GM18517 (cell line): Measurements from ENCODE around the gene RPF1.
A peak's percentile ranks its signal among the peaks of the same experiment; 100 is the strongest.
"Not testable (repeated sequence)": the region's sequence is repeated elsewhere in the genome, so short reads cannot be mapped to it uniquely, and the experiment has no call there.

Experiments
- ATAC-seq: cut with Tn5 transposase; IDR thresholded peaks from one replicate; pipeline ENCODE4 v1.9.1; 2021; ENCODE audit warnings: mild to moderate bottlenecking, moderate library complexity; ENCODE audit not compliant: unreplicated experiment

The RPF1 gene, protein sequence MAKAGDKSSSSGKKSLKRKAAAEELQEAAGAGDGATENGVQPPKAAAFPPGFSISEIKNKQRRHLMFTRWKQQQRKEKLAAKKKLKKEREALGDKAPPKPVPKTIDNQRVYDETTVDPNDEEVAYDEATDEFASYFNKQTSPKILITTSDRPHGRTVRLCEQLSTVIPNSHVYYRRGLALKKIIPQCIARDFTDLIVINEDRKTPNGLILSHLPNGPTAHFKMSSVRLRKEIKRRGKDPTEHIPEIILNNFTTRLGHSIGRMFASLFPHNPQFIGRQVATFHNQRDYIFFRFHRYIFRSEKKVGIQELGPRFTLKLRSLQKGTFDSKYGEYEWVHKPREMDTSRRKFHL

DNA sequence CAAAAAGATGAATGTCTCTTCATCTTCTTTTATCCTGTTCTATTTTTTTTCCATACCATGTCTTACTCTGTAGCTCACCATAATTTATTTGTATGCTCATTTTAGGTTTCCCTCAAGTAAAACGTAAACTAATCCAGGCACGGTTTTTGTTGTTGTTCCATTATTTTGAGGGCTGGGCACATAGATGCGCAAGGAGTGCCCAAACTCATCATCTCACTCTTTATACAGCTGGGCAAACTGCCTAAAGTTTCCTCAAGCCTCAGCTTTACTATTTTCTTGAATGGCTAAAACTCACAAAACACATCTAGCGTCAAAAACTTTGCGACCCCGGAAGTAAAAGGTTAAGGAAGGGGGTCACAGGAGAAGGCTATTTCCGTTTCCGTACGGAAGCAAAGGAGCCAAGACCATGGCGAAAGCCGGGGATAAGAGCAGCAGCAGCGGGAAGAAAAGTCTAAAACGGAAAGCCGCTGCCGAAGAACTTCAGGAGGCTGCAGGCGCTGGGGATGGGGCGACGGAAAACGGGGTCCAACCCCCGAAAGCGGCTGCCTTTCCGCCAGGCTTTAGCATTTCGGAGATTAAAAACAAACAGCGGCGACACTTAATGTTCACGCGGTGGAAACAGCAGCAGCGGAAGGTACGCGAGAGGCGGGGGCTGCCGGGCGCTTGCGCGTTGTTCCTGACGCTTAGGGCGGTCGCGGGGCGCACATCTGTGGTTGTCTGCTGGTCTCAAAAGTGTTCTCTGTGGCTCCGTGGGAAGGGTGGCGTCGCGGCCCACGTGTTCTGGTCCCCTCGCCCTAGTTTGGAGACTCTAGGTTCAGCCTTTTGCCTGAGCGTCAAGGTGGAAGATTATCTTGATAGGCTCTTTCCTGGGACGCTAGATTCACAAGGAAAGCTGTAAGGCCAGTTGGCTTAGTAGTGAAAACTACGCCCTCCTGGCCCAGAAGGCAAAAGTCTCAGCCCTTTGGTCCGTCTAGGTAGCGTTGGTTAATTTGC lies at the start of gene RPF1:
TSS of gene RPF1 (plus strand) at position 391 of the 993 bp plus-strand sequence. CDS start at position 407, 16 bp downstream.
- ATAC-seq, result peak; percentile 95

DNA sequence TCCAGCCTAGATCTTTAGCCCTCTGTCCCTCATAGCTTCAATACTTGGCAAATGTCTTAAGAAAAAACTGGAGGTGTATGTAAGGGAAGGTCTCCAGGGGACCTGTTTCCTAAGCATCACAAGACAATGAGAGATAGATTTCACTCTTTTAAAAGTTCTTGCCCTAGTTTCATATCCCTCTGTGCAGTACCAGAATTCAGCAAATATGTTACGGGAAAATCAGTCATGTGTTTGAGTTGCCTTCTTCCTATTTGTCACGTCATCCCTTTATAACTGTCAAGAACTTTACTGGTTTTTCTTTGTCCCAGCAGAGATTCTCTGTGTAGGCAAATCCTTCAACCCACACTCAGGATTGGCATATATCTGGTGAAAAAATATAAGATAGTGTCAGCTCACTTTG lies 48.5 kb upstream of the RPF1 start:
- no peak for ATAC-seq

DNA sequence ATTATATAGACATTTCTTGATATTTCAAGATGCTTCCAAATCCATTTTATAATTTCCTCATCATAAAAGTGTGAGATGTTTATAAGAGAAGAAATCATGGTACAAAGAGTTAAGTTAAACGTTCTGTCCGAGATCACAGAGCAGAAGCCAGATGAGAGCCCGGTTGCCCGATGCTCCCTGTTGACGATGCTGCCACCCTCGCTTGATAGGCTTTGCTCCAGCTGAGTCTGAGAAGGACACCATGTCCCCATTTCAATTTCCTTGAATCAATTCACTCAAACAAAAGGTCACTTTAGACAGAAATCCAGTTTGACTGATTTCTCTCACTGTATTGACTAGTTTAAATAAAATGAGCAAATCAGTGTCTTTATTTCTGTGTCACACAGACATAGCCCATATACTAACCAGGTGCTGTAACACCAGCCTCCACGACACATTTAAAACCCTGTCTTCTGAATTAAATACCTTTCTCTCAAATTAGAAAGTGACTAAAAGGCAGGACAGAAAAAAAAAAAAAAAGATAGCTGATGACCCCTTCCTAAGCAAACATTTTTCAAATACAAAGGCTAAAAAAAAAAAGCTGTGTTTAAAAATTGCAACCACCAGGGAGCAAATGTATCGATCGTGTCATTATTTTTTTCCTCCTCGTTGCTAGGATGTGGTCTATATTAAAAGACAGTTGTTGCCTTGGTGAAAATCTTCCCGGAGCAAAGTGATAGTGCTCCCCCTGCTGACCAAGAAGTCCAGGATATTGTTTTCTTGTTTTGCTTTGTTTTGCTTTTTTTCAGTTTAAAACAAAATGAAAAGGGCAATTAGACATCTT lies 45.6 kb upstream of the RPF1 start:
- ATAC-seq, result no peak

DNA sequence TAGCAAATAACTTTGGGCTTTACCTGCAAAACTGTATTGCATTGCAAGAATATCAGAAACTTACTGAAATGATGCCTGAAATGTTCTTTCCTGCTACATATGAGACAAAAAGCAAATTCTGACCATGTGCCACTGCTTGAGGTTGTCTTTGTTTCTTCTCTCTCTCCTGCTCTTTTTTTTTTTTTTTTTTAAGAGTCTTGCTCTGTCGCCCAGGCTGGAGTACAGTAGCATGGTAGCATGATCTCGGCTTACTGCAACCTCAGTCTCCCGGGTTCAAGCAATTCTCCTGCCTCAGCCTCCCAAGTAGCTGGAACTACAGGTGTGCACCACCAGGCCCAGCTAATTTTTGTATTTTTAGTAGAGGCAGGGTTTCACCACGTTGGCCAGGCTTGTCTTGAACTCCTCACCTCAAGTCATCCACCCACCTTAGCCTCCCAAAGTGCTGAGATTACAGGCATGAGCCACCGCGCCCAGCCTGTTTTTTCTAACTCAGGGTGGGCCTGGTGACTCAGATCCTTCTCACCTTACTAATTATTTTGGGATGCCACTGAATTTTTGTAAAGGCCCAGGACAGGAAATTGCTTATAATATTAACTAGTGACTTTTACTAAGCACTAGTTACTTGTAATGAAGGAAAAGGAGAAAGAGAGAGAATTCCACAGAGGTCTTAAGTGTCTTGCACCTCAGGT lies 44.8 kb upstream of the RPF1 start:
- ATAC-seq, result no peak

DNA sequence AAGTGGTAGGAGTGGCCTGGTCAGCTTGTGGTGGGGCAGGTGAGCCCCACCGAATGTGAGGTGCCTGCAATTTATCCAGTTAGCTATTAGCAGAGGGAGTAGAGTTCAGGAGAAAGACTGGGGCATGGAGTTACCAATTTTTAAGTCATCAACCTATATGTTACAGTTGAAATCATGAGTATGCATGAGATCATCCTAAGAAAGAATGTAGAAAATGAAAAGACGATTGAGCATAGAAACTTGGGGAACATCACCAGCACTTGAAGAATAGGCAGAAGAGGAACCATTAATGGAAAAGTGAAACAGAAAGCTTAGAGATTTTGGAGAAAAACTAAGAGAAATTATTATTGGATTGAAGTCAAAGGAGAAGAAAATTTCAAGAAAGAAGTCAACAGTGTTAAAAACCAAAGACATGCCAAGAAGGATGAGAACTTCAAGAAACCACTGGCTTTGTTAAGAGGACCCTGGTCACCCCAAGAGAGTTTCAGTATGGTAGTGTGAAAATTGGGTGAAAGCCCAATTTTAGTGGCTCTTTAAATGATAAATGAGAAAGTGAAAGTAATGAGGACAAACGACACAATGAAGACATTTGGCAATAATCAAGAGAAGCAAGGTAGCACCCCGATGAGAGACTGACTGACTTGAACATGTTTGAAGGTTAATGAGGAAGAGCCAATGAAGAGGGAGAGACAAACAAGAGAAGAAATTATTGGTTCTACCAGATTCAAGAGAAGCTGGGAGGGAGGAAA lies 44.1 kb upstream of the RPF1 start:
- ATAC-seq, result no peak

DNA sequence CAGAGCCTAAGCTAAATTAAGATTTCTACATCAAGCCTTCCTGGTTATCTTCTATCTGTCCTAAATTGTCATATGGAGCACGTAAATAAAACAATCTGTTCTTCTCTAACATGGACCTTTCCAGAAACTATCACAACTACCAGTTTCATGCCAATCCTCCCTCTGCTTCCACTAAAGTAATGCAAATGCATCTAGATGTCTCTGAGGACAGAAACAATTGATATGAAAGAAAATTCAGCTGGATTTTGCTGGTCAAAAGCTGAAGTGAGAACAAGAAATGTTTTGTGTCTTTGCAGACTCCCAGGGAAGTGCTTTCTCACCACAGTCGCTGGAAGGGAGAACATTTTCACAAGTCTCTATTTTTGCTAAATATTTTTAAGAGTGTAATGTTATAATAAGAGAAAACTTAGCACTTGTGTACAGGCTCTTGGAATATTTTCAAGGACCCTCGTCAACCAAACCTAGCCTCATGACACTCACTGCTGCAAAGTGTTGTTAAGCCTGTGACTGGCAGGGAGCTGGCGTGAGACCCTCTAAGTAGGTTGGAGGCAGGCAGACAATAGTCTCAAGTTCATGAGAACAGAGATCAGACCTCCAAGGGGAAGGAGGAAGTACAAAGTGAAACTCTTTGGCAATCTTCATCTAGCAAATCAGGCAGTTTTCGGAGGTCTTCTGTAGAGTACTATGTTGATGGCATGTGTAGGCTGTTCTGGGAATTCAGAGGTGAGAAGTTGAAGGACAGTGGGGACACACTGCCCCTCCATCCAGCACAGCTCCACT lies 42.0 kb upstream of the RPF1 start:
- no peak for ATAC-seq

DNA sequence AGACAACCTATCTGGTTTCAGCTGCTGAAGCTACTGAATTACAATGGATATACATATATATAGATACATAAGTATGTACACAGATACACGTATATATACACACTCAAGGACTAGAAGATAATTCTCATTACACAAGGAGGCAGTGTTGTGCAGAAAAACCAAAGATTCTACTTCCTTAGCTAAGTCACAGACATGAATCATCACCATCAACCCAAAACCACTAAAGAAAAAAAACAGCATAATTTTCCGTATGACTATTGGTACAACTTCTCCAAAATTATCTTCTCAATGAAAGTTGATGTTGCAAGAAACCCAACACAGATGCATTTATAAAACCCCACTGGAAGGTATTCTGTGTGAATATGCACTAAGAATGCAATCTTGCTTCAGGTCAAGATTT lies 36.8 kb upstream of the RPF1 start:
- ATAC-seq, result peak; percentile 100

DNA sequence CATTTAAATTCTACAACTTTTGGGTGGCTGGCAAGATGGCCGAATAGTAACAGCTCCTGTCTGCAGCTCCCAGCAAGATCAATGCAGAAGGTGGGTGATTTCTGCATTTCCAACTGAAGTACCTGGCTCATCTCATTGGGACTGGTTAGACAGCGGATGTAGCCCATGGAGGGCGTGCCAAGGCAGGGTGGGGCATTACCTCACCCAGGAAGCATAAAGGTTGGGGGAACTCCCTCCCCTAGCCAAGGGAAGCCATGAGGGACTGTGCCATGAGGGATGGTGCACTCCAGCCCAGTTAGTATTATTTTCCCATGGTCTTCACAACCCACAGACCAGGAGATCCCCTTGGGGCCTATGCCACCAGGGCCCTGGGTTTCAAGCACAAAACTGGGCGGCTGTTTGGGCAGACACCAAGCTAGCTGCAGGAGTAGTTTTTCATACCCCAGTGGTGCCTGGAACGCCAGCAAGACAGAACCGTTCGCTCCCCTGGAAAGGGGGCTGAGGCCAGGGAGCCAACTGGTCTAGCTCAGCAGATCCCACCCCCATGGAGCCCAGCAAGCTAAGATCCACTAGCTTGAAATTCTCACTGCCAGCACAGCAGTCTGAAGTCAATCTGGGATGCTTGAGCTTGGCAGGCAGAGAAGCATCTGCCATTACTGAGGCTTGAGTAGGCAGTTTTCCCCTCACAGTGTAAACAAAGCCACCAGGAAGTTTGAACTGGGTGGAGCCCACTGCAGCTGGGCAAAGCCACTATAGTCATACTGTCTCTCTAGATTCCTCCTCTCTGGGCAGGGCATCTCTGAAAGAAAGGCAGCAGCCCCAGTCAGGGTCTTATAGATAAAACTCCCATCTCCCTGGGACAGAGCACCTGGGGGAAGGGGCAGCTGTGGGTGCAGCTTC lies 36.1 kb upstream of the RPF1 start:
- not testable (repeated sequence) for ATAC-seq

DNA sequence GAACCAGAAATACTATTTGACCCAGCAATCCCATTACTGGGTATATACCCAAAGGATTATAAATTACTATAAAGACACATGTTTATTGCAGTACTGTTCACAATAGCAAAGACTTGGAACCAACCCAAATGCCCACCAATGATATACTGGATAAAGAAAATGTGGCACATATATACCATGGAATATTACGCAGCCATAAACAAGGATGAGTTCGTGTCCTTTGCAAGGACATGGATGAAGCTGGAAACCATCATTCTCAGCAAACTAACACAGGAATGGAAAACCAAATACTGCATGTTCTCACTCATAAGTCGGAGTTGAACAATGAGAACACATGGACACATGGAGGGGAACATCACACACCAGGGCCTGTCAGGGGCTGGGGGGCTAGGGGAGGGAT lies 30.4 kb upstream of the RPF1 start:
- ATAC-seq, result not testable (repeated sequence)

DNA sequence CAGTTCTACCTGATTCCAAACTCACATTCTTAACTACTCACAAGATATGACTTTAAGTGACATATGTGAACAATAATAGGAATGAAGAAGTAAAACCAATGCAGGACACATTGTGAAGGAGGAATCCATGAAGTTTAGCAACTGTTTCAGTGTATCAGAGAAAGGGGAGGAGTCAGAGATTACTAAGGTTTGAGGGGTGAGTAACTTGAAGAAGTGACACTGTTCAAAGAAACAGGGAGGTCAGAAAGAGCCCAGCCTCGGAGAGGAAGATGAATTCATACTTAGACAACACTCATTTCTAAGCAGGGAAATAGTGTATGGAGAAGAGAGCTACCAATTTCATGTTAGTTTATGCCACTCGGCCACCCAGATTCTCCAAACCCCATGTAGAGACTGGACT lies 28.2 kb upstream of the RPF1 start:
- ATAC-seq, result no peak

DNA sequence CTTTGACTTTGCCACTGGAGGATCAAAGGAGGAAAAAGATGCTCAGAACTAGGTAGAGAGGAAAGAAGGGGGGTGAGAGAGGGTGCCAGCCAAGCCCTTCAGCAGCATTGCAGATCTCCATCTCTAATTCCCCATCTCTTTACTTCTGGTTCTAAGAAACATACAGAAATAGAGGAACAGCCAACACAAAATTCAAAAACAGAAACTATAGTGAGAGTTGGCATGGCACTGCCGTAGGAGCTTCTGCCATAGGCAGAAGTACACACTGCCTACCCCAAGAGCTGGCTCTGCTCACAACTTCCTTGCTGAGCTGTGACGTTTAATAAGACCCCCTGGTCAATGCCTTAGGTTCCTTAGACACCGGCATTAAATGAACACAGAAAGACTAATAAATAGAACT lies 26.6 kb upstream of the RPF1 start:
- no peak for ATAC-seq

DNA sequence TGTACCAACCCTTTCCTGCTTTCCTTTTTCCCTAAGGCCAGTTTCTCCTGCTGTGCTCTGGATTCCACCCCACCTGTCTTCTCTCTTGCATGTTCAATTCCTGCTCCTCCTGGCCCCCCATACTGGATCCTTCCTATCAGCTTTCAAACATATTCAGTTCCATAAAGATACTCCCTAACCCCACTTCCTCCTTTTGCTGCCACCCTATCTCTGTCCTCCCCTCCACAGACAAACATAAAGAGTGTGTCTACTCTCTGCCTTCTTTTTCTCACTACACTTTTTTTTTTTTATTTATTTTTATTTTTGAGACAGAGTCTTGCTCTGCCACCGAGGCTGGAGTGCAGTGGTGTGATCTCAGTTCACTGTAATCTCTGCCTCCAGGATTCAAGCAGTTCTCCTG lies 16.9 kb upstream of the RPF1 start:
- no peak for ATAC-seq

DNA sequence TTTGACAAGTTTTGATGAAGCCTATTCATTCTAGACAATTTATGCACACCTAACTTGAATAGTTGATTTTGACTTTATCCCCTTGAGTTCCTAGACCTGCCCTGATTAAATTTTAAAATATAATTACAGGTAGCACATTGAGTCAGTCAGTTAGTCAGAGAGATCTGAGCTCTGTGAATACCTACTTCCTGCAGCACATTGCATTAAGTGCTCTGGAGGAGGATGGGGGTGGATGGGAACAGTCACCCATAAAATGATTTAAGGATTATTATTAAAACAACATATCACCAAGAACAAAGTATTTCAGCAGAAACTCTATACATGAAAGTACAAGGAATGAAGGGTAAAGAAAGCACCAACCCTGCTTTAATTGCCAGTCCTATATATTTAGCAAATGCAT lies 11.8 kb upstream of the RPF1 start:
- no peak for ATAC-seq

DNA sequence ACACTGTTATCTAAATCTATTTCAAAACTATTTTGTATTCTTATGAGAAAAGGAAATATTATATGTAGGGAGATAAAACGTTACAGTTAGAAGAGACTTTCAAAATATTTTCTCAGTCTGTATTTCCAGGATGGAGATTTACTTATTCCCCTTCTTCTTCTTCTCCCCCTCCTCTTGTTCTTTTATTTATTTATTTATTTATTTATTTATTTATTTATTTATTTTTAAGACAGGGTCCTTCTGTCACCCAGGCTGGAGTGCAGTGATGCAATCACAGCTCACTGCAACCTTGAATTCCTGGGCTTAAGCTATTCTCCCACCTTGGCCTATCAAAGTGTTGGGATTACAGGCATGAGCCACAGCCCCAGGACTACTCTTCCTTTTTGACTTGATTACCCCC lies 2.8 kb upstream of the RPF1 start:
- no peak for ATAC-seq

DNA sequence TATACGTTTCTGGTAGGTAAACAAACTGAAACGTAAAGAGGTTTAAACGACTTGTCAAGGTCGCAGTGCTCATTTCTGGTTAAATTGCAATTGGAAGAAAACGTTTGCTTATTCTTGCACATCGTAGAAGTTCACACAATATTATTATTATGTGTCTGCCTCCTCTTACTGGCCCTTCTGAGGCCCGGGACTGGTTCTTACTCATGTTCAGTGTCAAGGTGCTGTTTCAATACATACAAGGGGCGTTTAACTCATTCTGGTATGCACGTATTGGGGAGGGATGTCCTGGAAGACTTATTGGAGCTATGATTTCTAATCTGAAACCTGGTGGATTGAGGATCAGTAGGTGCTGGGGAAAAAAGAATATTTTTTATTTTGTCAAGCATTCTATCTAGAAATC lies 932 bp downstream of the RPF1 start:
- no peak for ATAC-seq

DNA sequence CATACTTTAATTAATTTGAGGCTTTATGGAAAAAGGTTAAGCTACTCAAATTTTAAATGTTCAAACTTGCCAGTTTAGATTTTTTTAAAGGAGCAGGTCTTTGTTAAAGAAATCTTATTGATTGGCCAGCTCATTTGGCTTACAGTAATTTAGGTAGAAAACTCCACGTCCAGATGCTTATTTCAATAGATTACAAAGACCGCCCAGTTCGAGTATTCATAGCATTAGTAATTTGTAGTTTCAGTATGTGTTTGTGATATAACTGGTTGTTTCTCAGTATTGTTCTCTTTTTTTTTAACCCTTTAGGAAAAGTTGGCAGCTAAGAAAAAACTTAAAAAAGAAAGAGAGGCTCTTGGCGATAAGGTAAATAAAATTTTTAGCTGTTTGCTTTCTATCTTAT lies 1.6 kb downstream of the RPF1 start:
- peak; percentile 37 for ATAC-seq

DNA sequence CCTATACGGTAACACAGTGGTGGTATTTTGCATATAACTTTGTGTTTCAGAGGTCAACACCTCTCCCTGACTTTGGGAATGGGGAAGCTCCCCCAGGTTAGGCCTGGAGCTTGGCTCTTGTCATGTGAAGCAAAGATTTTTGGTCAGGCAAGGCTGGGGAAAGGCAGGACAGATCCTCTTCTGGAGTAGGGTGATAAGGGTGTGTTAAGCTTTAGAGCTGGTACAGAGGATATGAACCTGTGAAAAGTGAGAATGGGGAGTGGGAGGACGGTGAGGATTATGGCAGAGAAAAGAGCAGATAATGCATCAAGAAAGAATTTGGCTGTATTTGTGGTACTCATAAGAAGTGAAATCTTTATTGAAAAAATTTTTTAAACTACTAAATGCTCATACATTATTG lies 2.3 kb downstream of the RPF1 start:
- ATAC-seq, result no peak

DNA sequence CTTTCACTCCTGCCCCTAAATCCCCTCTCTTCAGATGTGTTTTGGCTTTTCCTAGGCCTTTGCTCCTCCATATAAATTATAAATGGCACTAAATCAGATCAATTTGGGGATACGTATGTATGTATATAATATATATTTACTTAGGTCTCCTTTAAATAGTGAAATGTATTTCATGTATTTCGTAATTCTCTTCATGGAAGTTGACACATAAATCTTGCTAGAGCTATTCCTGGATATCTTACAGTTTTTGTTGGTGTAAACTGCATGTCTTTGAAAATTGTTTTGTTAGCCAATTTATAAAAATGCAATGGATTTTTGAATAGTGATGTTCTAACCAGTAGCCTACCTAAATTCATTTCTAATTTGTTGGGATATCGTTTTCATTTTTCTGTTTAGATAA lies 9.0 kb downstream of the RPF1 start:
- ATAC-seq, result no peak
